K562 (cell line): ENCODE data around the gene MYL6B. TPM values are rescaled to one million over a fixed set of nuclear protein-coding genes. Genes with fewer than 3 reads are reported as not detected.

Experiments used
- CHD2 ChIP-seq: IDR thresholded peaks from 2 replicates; pipeline ENCODE4 v1.6.1; 2011; ENCODE audit warnings: low read depth, low read length
- FOSL1 ChIP-seq: fragments of 200-800 bp; sonication (Bioruptor generic); conservative IDR thresholded peaks from 2 replicates; pipeline ENCODE4 v1.6.1; 2016; ENCODE audit warnings: missing genetic modification characterization, missing compliant biosample characterization
- FOXJ3 ChIP-seq: sonication (generic); formaldehyde crosslinking; IDR thresholded peaks from 2 replicates; pipeline ENCODE4 v1.4.0; 2020; ENCODE audit warnings: mild to moderate bottlenecking, missing genetic modification reagents
- GTF2F1 ChIP-seq: IDR thresholded peaks from 2 replicates; pipeline ENCODE4 v1.6.1; 2011; ENCODE audit warnings: low read depth, low read length, improper control_type of control experiment
- GTF3C2 ChIP-seq: IDR thresholded peaks from 3 replicates; pipeline ENCODE4 v1.6.1; 2011; ENCODE audit warnings: borderline replicate concordance, mild to moderate bottlenecking, moderate library complexity; ENCODE audit not compliant: insufficient read length; ENCODE audit errors: extremely low read depth
- HDAC3 ChIP-seq: fragments of 450-650 bp; IDR thresholded peaks from 2 replicates; pipeline ENCODE4 v1.6.1; 2018; ENCODE audit warnings: borderline replicate concordance, mild to moderate bottlenecking, moderate library complexity; ENCODE audit not compliant: partially characterized antibody
- HMGN3 ChIP-seq: IDR thresholded peaks from 2 replicates; pipeline ENCODE4 v1.6.1; 2011; ENCODE audit warnings: borderline replicate concordance, low read depth, mild to moderate bottlenecking, mixed read lengths, low read length; ENCODE audit not compliant: insufficient read length; ENCODE audit errors: extremely low read depth
- HNRNPK ChIP-seq: fragments of 200-400 bp; formaldehyde crosslinking; IDR thresholded peaks from one replicate; pipeline ENCODE4 v1.6.1; 2018; ENCODE audit warnings: mild to moderate bottlenecking, low read depth, low read length; ENCODE audit not compliant: poor library complexity, severe bottlenecking
- IRF2 ChIP-seq: sonication (generic); formaldehyde crosslinking; IDR thresholded peaks from 2 replicates; pipeline ENCODE4 v1.8.1; 2022; ENCODE audit warnings: mild to moderate bottlenecking, missing genetic modification reagents
- JUND ChIP-seq, 2 experiments: IDR thresholded peaks; 2 replicates in 1 of 2; 3 replicates in 1 of 2; pipeline ENCODE4 v1.6.1; 2011; ENCODE audit warnings: borderline replicate concordance in 2 of 2, low read depth in 2 of 2, low read length in 2 of 2, improper control_type of control experiment in 1 of 2, missing biosample characterization in 1 of 2, missing genetic modification characterization in 1 of 2, missing genetic modification reagents in 1 of 2
- MAZ ChIP-seq, 2 experiments: fragments of 450-650 bp in 1 of 2; sonication (generic) in 1 of 2; formaldehyde crosslinking; IDR thresholded peaks in 1 of 2; conservative IDR thresholded peaks in 1 of 2; 2 replicates each; pipeline versions ENCODE4 v1.4.0 to v1.5.0; 2020; ENCODE audit warnings: mild to moderate bottlenecking in 1 of 2, missing genetic modification reagents in 1 of 2
- NFE2L1 ChIP-seq: fragments of 450-650 bp; IDR thresholded peaks from 2 replicates; pipeline ENCODE4 v1.6.1; 2016; ENCODE audit warnings: missing genetic modification characterization, low read depth, mild to moderate bottlenecking, missing compliant biosample characterization, moderate library complexity, borderline replicate concordance
- PATZ1 ChIP-seq: fragments of 250-450 bp; sonication (Bioruptor Pico); IDR thresholded peaks from 2 replicates; pipeline ENCODE4 v1.5.0; 2020; ENCODE audit warnings: mild to moderate bottlenecking, borderline replicate concordance
- POLR2A ChIP-seq: fragments of 450-650 bp; conservative IDR thresholded peaks from 2 replicates; pipeline ENCODE4 v1.6.1; 2016
- RFX5 ChIP-seq: IDR thresholded peaks from 2 replicates; pipeline ENCODE4 v1.6.1; 2011; ENCODE audit warnings: low read depth, mild to moderate bottlenecking, improper control_type of control experiment, low read length
- SAP30 ChIP-seq: fragments of 200-600 bp; sonication (generic); IDR thresholded peaks from 2 replicates; pipeline ENCODE4 v1.6.1; 2012; ENCODE audit warnings: borderline replicate concordance, low read depth, mild to moderate bottlenecking, moderate library complexity, low read length, control low read depth, inconsistent platforms; ENCODE audit not compliant: insufficient read depth, poor library complexity, severe bottlenecking
- SIX5 ChIP-seq, 2 experiments: IDR thresholded peaks; 2 replicates each; pipeline ENCODE4 v1.6.1; 2011; ENCODE audit warnings: low read length in 2 of 2, borderline replicate concordance in 1 of 2, low read depth in 1 of 2, mild to moderate bottlenecking in 1 of 2, moderate library complexity in 1 of 2; ENCODE audit not compliant: insufficient read depth in 1 of 2
- SMARCE1 ChIP-seq: fragments of 450-650 bp; IDR thresholded peaks from 2 replicates; pipeline ENCODE4 v1.7.1; 2016; ENCODE audit warnings: mild to moderate bottlenecking
- TAL1 ChIP-seq: fragments of 450-650 bp; IDR thresholded peaks from 2 replicates; pipeline ENCODE4 v1.6.1; 2016; ENCODE audit warnings: mild to moderate bottlenecking
- TOE1 ChIP-seq, 2 experiments: fragments of 450-650 bp in 1 of 2; sonication (generic) in 1 of 2; formaldehyde crosslinking in 1 of 2; IDR thresholded peaks; 2 replicates each; pipeline versions ENCODE4 v1.7.1 to v1.8.0; 2016 to 2022; ENCODE audit warnings: borderline replicate concordance in 2 of 2, mild to moderate bottlenecking in 2 of 2, antibody characterized with exemption in 1 of 2, inconsistent platforms in 1 of 2, low read depth in 1 of 2, missing genetic modification reagents in 1 of 2, moderate library complexity in 1 of 2
- ZC3H4 ChIP-seq: sonication (generic); formaldehyde crosslinking; IDR thresholded peaks from 2 replicates; pipeline ENCODE4 v1.9.0; 2021; ENCODE audit warnings: missing genetic modification reagents, borderline replicate concordance
- ZNF184 ChIP-seq: sonication (generic); formaldehyde crosslinking; IDR thresholded peaks from 2 replicates; pipeline ENCODE4 v1.5.0; 2020; ENCODE audit warnings: missing genetic modification reagents
- ZNF408 ChIP-seq: fragments of 250-450 bp; sonication (Bioruptor Pico); IDR thresholded peaks from 2 replicates; pipeline ENCODE4 v1.4.0; 2020; ENCODE audit warnings: low read depth, mild to moderate bottlenecking, moderate library complexity
- polyA plus RNA-seq, 8 experiments: library from polyadenylated mRNA; depleted of rRNA in 4 of 8; stranded (reverse) in 5 of 8; unstranded in 3 of 8; fragments of >200 nt; fragmentation: Nextera tagmentation in 2 of 8; fragmentation: Illumina TruSeq in 1 of 8; extraction: Ambion mirVana in 2 of 8; extraction: Trizol in 1 of 8; gene quantifications; 2 replicates each; pipeline versions ENCODE4 v1.2.1 to v1.2.3, GENCODE V29; 2011 to 2014; ENCODE audit warnings: inconsistent platforms in 1 of 8, missing spikeins in 1 of 8
- total RNA-seq, 7 experiments: library from RNA; depleted of rRNA in 6 of 7; stranded (reverse); fragments of >200 nt in 6 of 7; fragmentation: Illumina TruSeq in 2 of 7; extraction: Trizol in 2 of 7; gene quantifications; 2 replicates each; pipeline versions ENCODE4 v1.2.1 to v1.2.3, GENCODE V29; 2011 to 2021; ENCODE audit warnings: low replicate concordance in 1 of 7

The MYL6B gene
- total and polyA plus RNA-seq, 9 of the 15 experiments (the other 6 are each of a cell fraction or from before 2014, with no cell fraction given), result 42.8 to 77.3 (median 68.6) TPM

DNA sequence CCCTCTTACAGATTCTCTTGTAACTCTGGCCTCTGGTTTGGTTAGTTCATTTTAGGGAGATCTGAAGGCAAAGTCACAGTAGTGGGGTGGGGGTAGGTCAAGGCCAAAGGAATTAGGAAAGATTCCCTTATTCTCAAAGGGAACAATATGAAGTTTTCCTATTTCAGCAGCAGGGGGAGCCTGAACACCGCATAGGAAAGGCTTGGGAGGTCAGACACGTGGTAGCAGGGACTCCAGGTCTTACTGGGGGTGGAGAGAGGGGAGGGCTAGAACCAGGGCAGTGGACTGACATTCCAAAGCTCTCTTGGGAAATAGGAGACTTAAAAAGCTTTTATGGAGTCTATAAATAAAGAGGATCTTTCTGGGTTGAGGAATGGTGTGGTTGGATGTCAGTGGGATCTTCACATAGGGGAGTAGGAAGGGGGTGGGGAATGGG is 33.0 kb upstream of the MYL6B start (continued):
- TF ChIP-seq SIX5 (IDR thresholded peaks at IDR 0.05; ENCODE audit: borderline replicate concordance in 1 of 2, insufficient read depth in 1 of 2, low read depth in 1 of 2, low read length in 2 of 2), result no peak
- TF ChIP-seq SAP30, result no peak
- TF ChIP-seq ZC3H4 (CRISPR knock-in tag), result no peak
- TF ChIP-seq MAZ (CRISPR knock-in tag; conservative IDR thresholded peaks at IDR 0.05 in 1 of 2, IDR thresholded peaks at IDR 0.05 in 1 of 2), result peak; percentile 43 to 69; a peak in 2 of 4 replicates
- no peak for TF ChIP-seq PATZ1 (CRISPR knock-in tag)
- TF ChIP-seq GTF2F1, result no peak
- no peak for TF ChIP-seq ZNF184 (CRISPR knock-in tag)
- no peak for TF ChIP-seq HMGN3
- no peak for TF ChIP-seq FOXJ3 (CRISPR knock-in tag)
- TF ChIP-seq CHD2, result no peak
- peak; percentile 64; the same call in 1 of the 2 replicates for TF ChIP-seq TOE1 (IDR thresholded peaks at IDR 0.05; ENCODE audit: borderline replicate concordance)
- no peak for TF ChIP-seq TOE1 (CRISPR knock-in tag; IDR thresholded peaks at IDR 0.05; ENCODE audit: borderline replicate concordance, low read depth)
- TF ChIP-seq JUND (IDR thresholded peaks at IDR 0.05; ENCODE audit: borderline replicate concordance, low read depth, low read length), result peak; percentile 49; the same call in 1 of the 2 replicates
- no peak for TF ChIP-seq JUND (tag; IDR thresholded peaks at IDR 0.05; ENCODE audit: borderline replicate concordance, low read depth, low read length)
- TF ChIP-seq TAL1, result no peak
- TF ChIP-seq HNRNPK, result no peak
- TF ChIP-seq RFX5, result no peak
- no peak for TF ChIP-seq GTF3C2
- peak; percentile 8; the same call in 1 of the 2 replicates for TF ChIP-seq FOSL1
- TF ChIP-seq HDAC3, result no peak
- no peak for TF ChIP-seq SMARCE1
- TF ChIP-seq NFE2L1 (tag), result no peak
- no peak for TF ChIP-seq ZNF408 (CRISPR knock-in tag)
- no peak for TF ChIP-seq POLR2A
- no peak for TF ChIP-seq IRF2 (CRISPR knock-in tag)
